ENCODE data around the gene SIM2.

- TF ChIP-seq CTCF (IDR thresholded peaks at IDR 0.05) (no peak), POLR2A (IDR thresholded peaks at IDR 0.05) (no peak)
These were observed 23.8 kb downstream of the SIM2 start for GRCh38 chr21:36722370-36723368.
